Esophagus muscularis mucosa (tissue), 4 donors: ENCODE results near the gene TXNDC11. TPM values are rescaled to one million over a fixed set of nuclear protein-coding genes. Genes with fewer than 3 reads are reported as not detected.

ENCODE experiments used
- DNase-seq: peaks from one replicate; pipeline ENCODE4 v3.0.0-alpha.2; 2017; ENCODE audit errors: extremely low spot score
- H3K27ac ChIP-seq, 4 donors: fragments of 200-600 bp; sonication (generic); replicated peaks in 1 of 4; 1 replicate in 3 of 4; 2 replicates in 1 of 4; pipeline ENCODE4 v1.5.1; 2016 to 2019; ENCODE audit warnings: mild to moderate bottlenecking in 1 of 4
- H3K27me3 ChIP-seq, 4 donors: fragments of 200-600 bp; sonication (generic); one replicate each; pipeline versions ENCODE4 v1.5.1 to v1.6.0; 2016 to 2019
- H3K36me3 ChIP-seq, 4 donors: fragments of 200-600 bp; sonication (generic); one replicate each; pipeline ENCODE4 v1.5.1; 2016 to 2019
- H3K4me1 ChIP-seq, 4 donors: fragments of 200-600 bp; sonication (generic); one replicate each; pipeline ENCODE4 v1.5.1; 2016 to 2019
- H3K4me3 ChIP-seq, 4 donors: fragments of 200-600 bp; sonication (generic); 1 replicate in 2 of 4; 2 replicates in 2 of 4; pipeline ENCODE4 v1.5.1; 2016 to 2019; ENCODE audit warnings: mild to moderate bottlenecking in 4 of 4, moderate library complexity in 1 of 4
- H3K9me3 ChIP-seq, 4 donors: fragments of 200-600 bp; sonication (generic); 1 replicate in 3 of 4; 2 replicates in 1 of 4; pipeline ENCODE4 v1.5.1; 2016 to 2019
- EP300 ChIP-seq: sonication (generic); formaldehyde crosslinking; IDR thresholded peaks from one replicate; pipeline ENCODE4 v1.6.1; 2017; ENCODE audit warnings: antibody characterized with exemption
- POLR2A ChIP-seq: fragments of 450-650 bp; IDR thresholded peaks from one replicate; pipeline ENCODE4 v1.6.1; 2017; ENCODE audit warnings: antibody characterized with exemption, moderate library complexity, mild to moderate bottlenecking, low read depth
- POLR2AphosphoS5 ChIP-seq, 2 donors: sonication (generic); formaldehyde crosslinking; IDR thresholded peaks; one replicate each; pipeline ENCODE4 v1.6.1; 2017; ENCODE audit warnings: antibody characterized with exemption in 2 of 2
- WGBS: methylation state at CpG from one replicate; pipeline ENCODE4 v1.1.5; 2018; 5-methylcytosine and 5-hydroxymethylcytosine counted together
- intact Hi-C: fragments of 100-400 bp; cut with DNase I; formaldehyde crosslinking; loops from one replicate; pipeline ENCODE4 v1.15.1; 2023
- total RNA-seq, 4 donors: library from RNA; depleted of rRNA; stranded (reverse); fragments of >200 nt; gene quantifications; one replicate each; pipeline versions ENCODE4 v1.1.0 to v1.2.1, GENCODE V29; 2016
- TF ChIP-seq, protein P1 (sequence below), 3 experiments: fragments of 200-600 bp in 2 of 3; fragments of 450-650 bp in 1 of 3; sonication (generic) in 2 of 3; IDR thresholded peaks; one replicate each; pipeline ENCODE4 v1.5.1; 2017 to 2019; ENCODE audit warnings: antibody characterized with exemption in 3 of 3, mild to moderate bottlenecking in 2 of 3, moderate library complexity in 1 of 3

TXNDC11 gene
- total RNA-seq, 4 donors from 2014 or later, result 32.4 to 47.2 (median 38.2) TPM

DNA sequence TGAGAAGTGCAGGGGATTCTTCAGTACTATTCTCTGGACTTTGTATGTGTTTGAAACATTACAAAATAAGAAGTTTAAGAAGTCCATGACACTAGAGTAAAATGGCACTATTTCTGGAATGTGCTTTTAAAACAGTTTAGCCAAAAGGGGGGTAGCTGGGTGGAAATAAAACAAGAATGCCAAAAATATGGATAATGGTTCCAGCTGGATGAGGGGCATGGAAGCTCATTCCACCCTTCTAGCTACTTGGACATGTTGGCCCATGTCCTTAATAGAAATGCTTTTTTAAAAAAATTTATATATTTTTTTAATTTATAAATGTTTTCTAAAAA, 41.3 kb upstream of the TXNDC11 start:
- H3K4me3 ChIP-seq, result peak overlapping the region in 2 of 4 donors; percentile 19 to 49
- peak overlapping the region; percentile 78 to 87 (median 84) for H3K27ac ChIP-seq
- intact Hi-C loops, result loop anchor here (5.0 kb wide), 1 partner anchor 68 kb away; the partner anchor contains the start of gene RSL1D1
- H3K9me3 ChIP-seq, result no peaks in the 10 kb centered on the region
- H3K4me1 ChIP-seq, result peaks cover 42 to 82% (median 72%) of the 10 kb centered on the region in 4 donors
- no peak for DNase-seq
- peaks cover 0 to 23% (median 4%) of the 10 kb centered on the region in 4 donors for H3K36me3 ChIP-seq
- H3K27me3 ChIP-seq, result no peaks in the 10 kb centered on the region
- TF ChIP-seq EP300 (no peak), POLR2A (no peak), POLR2AphosphoS5 (IDR thresholded peaks at IDR 0.05) (no peak)
- TF ChIP-seq, protein P1, sequence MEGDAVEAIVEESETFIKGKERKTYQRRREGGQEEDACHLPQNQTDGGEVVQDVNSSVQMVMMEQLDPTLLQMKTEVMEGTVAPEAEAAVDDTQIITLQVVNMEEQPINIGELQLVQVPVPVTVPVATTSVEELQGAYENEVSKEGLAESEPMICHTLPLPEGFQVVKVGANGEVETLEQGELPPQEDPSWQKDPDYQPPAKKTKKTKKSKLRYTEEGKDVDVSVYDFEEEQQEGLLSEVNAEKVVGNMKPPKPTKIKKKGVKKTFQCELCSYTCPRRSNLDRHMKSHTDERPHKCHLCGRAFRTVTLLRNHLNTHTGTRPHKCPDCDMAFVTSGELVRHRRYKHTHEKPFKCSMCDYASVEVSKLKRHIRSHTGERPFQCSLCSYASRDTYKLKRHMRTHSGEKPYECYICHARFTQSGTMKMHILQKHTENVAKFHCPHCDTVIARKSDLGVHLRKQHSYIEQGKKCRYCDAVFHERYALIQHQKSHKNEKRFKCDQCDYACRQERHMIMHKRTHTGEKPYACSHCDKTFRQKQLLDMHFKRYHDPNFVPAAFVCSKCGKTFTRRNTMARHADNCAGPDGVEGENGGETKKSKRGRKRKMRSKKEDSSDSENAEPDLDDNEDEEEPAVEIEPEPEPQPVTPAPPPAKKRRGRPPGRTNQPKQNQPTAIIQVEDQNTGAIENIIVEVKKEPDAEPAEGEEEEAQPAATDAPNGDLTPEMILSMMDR (IDR thresholded peaks at IDR 0.05), result no peak

DNA sequence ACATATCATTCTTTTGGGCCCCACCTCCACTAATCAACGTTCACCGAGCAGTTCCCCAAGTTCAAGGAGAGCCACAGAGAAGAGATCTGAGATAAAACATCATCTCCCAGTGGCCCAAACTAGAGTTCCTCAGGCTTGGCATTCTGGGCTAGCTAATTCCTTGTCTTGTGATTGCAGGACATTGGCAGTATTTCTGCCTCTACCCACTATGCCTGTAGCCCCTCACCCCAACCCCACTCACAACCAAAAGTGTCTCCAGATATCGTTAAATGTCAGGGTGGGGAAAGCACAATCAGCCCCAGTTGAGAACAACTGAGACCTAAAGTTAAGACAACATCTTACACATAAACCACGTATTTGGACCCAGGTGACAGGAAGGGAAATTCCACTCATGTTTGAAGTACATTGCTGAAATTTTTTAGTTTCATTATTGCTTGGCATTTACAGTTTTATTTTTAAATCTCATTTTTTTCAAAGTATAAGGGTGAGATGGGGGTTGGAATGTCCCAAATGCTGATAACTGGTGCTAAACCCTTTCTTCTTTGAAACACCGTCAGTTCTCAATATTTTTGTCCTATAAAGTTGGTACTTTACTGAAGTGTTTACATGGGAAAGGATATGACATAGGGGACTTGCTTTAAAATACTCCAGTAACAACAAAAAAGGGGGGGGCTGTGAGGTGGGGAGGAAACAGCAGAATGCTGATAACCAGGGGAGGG, 40.8 kb upstream of the TXNDC11 start:
- TF ChIP-seq POLR2AphosphoS5 (IDR thresholded peaks at IDR 0.05) (no peak), EP300 (no peak), POLR2A (no peak)
- TF ChIP-seq, protein P1 (IDR thresholded peaks at IDR 0.05), result no peak
- H3K4me1 ChIP-seq, result peaks cover 42 to 79% (median 71%) of the 10 kb centered on the region in 4 donors
- H3K27ac ChIP-seq, result peak overlapping the region; percentile 78 to 87 (median 84)
- no peak for DNase-seq
- 11% methylated on average over 5 of the region's 5 CpGs for WGBS
- intact Hi-C loops, result loop anchor here (5.0 kb wide), 1 partner anchor 69 kb away; the partner anchor contains the start of gene RSL1D1
- H3K36me3 ChIP-seq, result peaks cover 2 to 28% (median 9%) of the 10 kb centered on the region in 4 donors
- no peaks in the 10 kb centered on the region for H3K9me3 ChIP-seq
- H3K4me3 ChIP-seq, result peak overlapping the region; percentile 10 to 49 (median 19)
- no peaks in the 10 kb centered on the region for H3K27me3 ChIP-seq

DNA sequence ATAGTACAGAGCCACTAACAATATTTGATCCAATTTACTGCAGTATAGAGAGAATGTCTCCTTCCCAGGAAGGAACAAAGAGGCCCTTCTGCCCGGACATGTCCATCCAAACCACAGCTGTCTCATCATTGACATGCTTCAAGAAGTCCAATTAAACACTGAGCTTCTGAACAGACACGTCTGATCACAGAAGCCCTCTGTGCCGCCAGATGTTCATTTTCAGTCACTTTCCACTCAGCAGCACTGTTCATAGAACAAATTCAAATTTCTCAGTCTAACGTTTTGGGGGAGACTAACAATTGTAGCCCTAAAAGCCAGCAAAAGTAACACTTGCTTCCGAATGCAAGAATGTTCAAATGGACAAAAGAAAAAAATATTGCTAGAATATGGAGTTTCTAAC, 39.1 kb upstream of the TXNDC11 start:
- H3K4me3 ChIP-seq, result peak overlapping the region in 2 of 4 donors; percentile 13 to 15
- peak overlapping the region; percentile 78 to 87 (median 84) for H3K27ac ChIP-seq
- WGBS, result 40% methylated on average over 5 of the region's 5 CpGs
- TF ChIP-seq, protein P1 (IDR thresholded peaks at IDR 0.05), result no peak
- TF ChIP-seq POLR2AphosphoS5 (IDR thresholded peaks at IDR 0.05) (no peak), EP300 (no peak), POLR2A (no peak)
- H3K4me1 ChIP-seq, result peaks cover 42 to 65% (median 64%) of the 10 kb centered on the region in 4 donors
- DNase-seq, result no peak
- peaks cover 19 to 45% (median 26%) of the 10 kb centered on the region in 4 donors for H3K36me3 ChIP-seq
- no peaks in the 10 kb centered on the region for H3K27me3 ChIP-seq
- no peaks in the 10 kb centered on the region for H3K9me3 ChIP-seq
- intact Hi-C loops, result loop anchor here (5.0 kb wide), 1 partner anchor 71 kb away; the partner anchor contains the start of gene RSL1D1

DNA sequence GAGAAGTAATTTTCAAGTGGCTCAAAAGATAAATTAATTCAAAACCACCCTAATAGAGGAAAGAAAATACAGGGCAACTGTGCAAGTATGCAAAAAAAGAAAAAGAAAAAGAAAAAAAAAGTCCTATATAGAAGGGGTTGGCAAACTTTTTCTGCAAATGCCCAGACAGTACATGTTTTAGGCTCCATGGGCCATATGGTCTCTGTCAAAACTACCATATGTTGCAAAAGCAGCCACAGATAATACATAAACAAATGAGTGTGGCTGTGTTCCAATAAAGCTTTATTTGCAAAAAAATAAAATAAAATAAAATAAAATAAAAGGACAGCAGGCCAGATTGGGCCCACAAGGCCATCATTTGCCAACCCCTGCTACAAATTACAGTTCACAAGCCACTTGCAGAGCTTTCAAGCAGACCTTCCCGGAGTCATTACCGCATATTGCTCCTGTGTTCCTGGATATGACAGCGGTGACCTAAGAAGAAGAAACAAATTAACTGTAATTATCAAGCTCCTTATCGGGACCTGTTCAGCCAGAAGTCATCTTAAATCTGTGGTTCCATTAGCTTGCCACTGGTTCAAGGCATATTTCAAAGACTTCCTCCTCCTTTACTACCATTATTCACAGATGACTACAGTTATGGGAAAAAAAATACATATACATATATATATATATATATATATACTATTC, 38.5 kb upstream of the TXNDC11 start:
- peaks cover 25 to 52% (median 32%) of the 10 kb centered on the region in 4 donors for H3K36me3 ChIP-seq
- H3K4me3 ChIP-seq, result no peak overlapping the region
- H3K4me1 ChIP-seq, result peaks cover 42 to 65% (median 65%) of the 10 kb centered on the region in 4 donors
- H3K9me3 ChIP-seq, result no peaks in the 10 kb centered on the region
- H3K27me3 ChIP-seq, result no peaks in the 10 kb centered on the region
- DNase-seq, result no peak
- TF ChIP-seq EP300 (no peak), POLR2A (no peak), POLR2AphosphoS5 (IDR thresholded peaks at IDR 0.05) (no peak)
- TF ChIP-seq, protein P1 (IDR thresholded peaks at IDR 0.05), result no peak
- 88% methylated on average over 4 of the region's 4 CpGs for WGBS
- peak overlapping the region; percentile 78 to 87 (median 84) for H3K27ac ChIP-seq
- intact Hi-C loops, result loop anchor here (5.0 kb wide), 1 partner anchor 71 kb away; the partner anchor contains the start of gene RSL1D1
